Measurements from ENCODE around the gene NOSTRIN. TPM values are rescaled to one million over a fixed set of nuclear protein-coding genes. Genes with fewer than 3 reads are reported as not detected.

NOSTRIN gene
- total RNA-seq, 2 experiments from 2014 or later: not detected

GRCh38 chr2:168805615-168806014 is 3.2 kb downstream of the NOSTRIN start:
- ATAC-seq (no peak), DNase-seq (no peak)
- intact Hi-C loops (cut with DNase I, micrococcal nuclease): no loop called here
- Mint-ChIP-seq H3K4me1 (no peaks in the 10 kb centered on the region), H3K27ac (no peak overlapping the region), H3K9me3 (ENCODE audit: low read depth) (no peaks in the 10 kb centered on the region), H3K36me3 (ENCODE audit: low read depth) (no peaks in the 10 kb centered on the region), H3K4me3 (no peak overlapping the region), H3K27me3 (no peaks in the 10 kb centered on the region)
- CTCF ChIA-PET: interaction anchor here (0.5 to 1.3 kb wide), 4 partner anchors 115 to 459 kb away, joined by 3 to 5 read pairs (median 3); no protein-coding TSS in a partner anchor
- POLR2A ChIA-PET: no interaction called here

GRCh38 chr2:168809537-168809936 is 7.1 kb downstream of the NOSTRIN start:
- ChIA-PET CTCF (no interaction called here), POLR2A (no interaction called here)
- H3K4me1 Mint-ChIP-seq: no peaks in the 10 kb centered on the region
- no peaks in the 10 kb centered on the region for H3K9me3 Mint-ChIP-seq (ENCODE audit: low read depth)
- no peaks in the 10 kb centered on the region for H3K27me3 Mint-ChIP-seq
- H3K36me3 Mint-ChIP-seq (ENCODE audit: low read depth): no peaks in the 10 kb centered on the region
- intact Hi-C loops (cut with DNase I, micrococcal nuclease): no loop called here
- no peak for ATAC-seq
- no peak overlapping the region for H3K4me3 Mint-ChIP-seq
- no peak overlapping the region for H3K27ac Mint-ChIP-seq
- DNase-seq: no peak

- CTCF ChIA-PET: interaction anchor here (1.2 kb wide), 1 partner anchor 703 kb away, joined by 3 read pairs; no protein-coding TSS in a partner anchor
- ATAC-seq (no peak), DNase-seq (no peak)
- POLR2A ChIA-PET: no interaction called here
- Mint-ChIP-seq H3K4me3 (no peak overlapping the region), H3K4me1 (no peaks in the 10 kb centered on the region), H3K27me3 (no peaks in the 10 kb centered on the region), H3K9me3 (ENCODE audit: low read depth) (no peaks in the 10 kb centered on the region), H3K27ac (no peak overlapping the region), H3K36me3 (ENCODE audit: low read depth) (no peaks in the 10 kb centered on the region)
- intact Hi-C loops (cut with DNase I, micrococcal nuclease): no loop called here
These were observed 7.8 kb downstream of the NOSTRIN start for GRCh38 chr2:168810235-168810634.

GRCh38 chr2:168811696-168812095 is 9.3 kb downstream of the NOSTRIN start:
- ChIA-PET POLR2A (no interaction called here), CTCF (interaction anchor here (0.7 to 0.9 kb wide), 2 partner anchors 33 to 752 kb away, joined by 3 read pairs; no protein-coding TSS in a partner anchor)
- Mint-ChIP-seq H3K36me3 (ENCODE audit: low read depth) (no peaks in the 10 kb centered on the region), H3K27me3 (no peaks in the 10 kb centered on the region), H3K4me3 (no peak overlapping the region), H3K9me3 (ENCODE audit: low read depth) (no peaks in the 10 kb centered on the region), H3K27ac (no peak overlapping the region), H3K4me1 (no peaks in the 10 kb centered on the region)
- DNase-seq: no peak
- intact Hi-C loops (cut with DNase I, micrococcal nuclease): no loop called here
- no peak for ATAC-seq

- Mint-ChIP-seq H3K27me3 (no peaks in the 10 kb centered on the region), H3K9me3 (ENCODE audit: low read depth) (no peaks in the 10 kb centered on the region), H3K4me3 (no peak overlapping the region), H3K36me3 (ENCODE audit: low read depth) (no peaks in the 10 kb centered on the region), H3K4me1 (no peaks in the 10 kb centered on the region), H3K27ac (no peak overlapping the region)
- CTCF ChIA-PET: interaction anchor here (0.7 kb wide), 1 partner anchor 108 kb away, joined by 3 read pairs; no protein-coding TSS in a partner anchor
- no peak for DNase-seq
- intact Hi-C loops (cut with DNase I, micrococcal nuclease): no loop called here
- POLR2A ChIA-PET: no interaction called here
- ATAC-seq: no peak
These were observed 11.6 kb downstream of the NOSTRIN start for GRCh38 chr2:168814046-168814445.

GRCh38 chr2:168814939-168815907 is 12.8 kb downstream of the NOSTRIN start:
- POLR2A ChIA-PET: interaction anchor here (0.6 kb wide), 1 partner anchor 467 kb away, joined by 3 read pairs; no protein-coding TSS in a partner anchor
- no peak overlapping the region for H3K27ac Mint-ChIP-seq

GRCh38 chr2:168816369-168816768 is 13.9 kb downstream of the NOSTRIN start:
- no peak overlapping the region for H3K27ac Mint-ChIP-seq
- ATAC-seq (no peak), DNase-seq (no peak)
- H3K36me3 Mint-ChIP-seq (ENCODE audit: low read depth): no peaks in the 10 kb centered on the region
- no peaks in the 10 kb centered on the region for H3K27me3 Mint-ChIP-seq
- no peaks in the 10 kb centered on the region for H3K4me1 Mint-ChIP-seq
- no peaks in the 10 kb centered on the region for H3K9me3 Mint-ChIP-seq (ENCODE audit: low read depth)
- intact Hi-C loops (cut with DNase I, micrococcal nuclease): no loop called here
- H3K4me3 Mint-ChIP-seq: no peak overlapping the region
- POLR2A ChIA-PET: no interaction called here
- CTCF ChIA-PET: interaction anchor here (0.5 to 0.7 kb wide), 2 partner anchors 89 to 109 kb away, joined by 3 to 4 read pairs; no protein-coding TSS in a partner anchor

More at GRCh38 chr2:168814939-168815907, 12.8 kb downstream of the NOSTRIN start:
- no peaks in the 10 kb centered on the region for H3K9me3 Mint-ChIP-seq (ENCODE audit: low read depth)
- no peak for ATAC-seq
- no peaks in the 10 kb centered on the region for H3K27me3 Mint-ChIP-seq
- no peak for DNase-seq
- CTCF ChIA-PET: interaction anchor here (0.5 to 1.1 kb wide), 2 partner anchors 41 to 88 kb away, joined by 3 to 4 read pairs; no protein-coding TSS in a partner anchor
- intact Hi-C loops (cut with DNase I, micrococcal nuclease): no loop called here
- H3K36me3 Mint-ChIP-seq (ENCODE audit: low read depth): no peaks in the 10 kb centered on the region
- H3K4me3 Mint-ChIP-seq: no peak overlapping the region
- H3K4me1 Mint-ChIP-seq: no peaks in the 10 kb centered on the region

- no peak for ATAC-seq
- intact Hi-C loops (cut with DNase I, micrococcal nuclease): no loop called here
- Mint-ChIP-seq H3K27ac (no peak overlapping the region), H3K9me3 (ENCODE audit: low read depth) (no peaks in the 10 kb centered on the region), H3K36me3 (ENCODE audit: low read depth) (no peaks in the 10 kb centered on the region), H3K4me3 (no peak overlapping the region), H3K27me3 (no peaks in the 10 kb centered on the region), H3K4me1 (no peaks in the 10 kb centered on the region)
- ChIA-PET POLR2A (no interaction called here), CTCF (interaction anchor here (0.6 kb wide), 1 partner anchor 323 kb away, joined by 3 read pairs; no protein-coding TSS in a partner anchor)
- no peak for DNase-seq
These were observed 16.7 kb downstream of the NOSTRIN start for GRCh38 chr2:168819050-168819715.

GRCh38 chr2:168819829-168820489 is 17.5 kb downstream of the NOSTRIN start:
- ChIA-PET CTCF (no interaction called here), POLR2A (no interaction called here)
- no peaks in the 10 kb centered on the region for H3K9me3 Mint-ChIP-seq (ENCODE audit: low read depth)
- H3K27me3 Mint-ChIP-seq: no peaks in the 10 kb centered on the region
- no peaks in the 10 kb centered on the region for H3K4me1 Mint-ChIP-seq
- intact Hi-C loops (cut with DNase I, micrococcal nuclease): no loop called here
- no peak overlapping the region for H3K4me3 Mint-ChIP-seq
- DNase-seq (no peak), ATAC-seq (no peak)
- H3K27ac Mint-ChIP-seq: no peak overlapping the region
- H3K36me3 Mint-ChIP-seq (ENCODE audit: low read depth): no peaks in the 10 kb centered on the region

- no peak overlapping the region for H3K27ac Mint-ChIP-seq
- ChIA-PET POLR2A (no interaction called here), CTCF (no interaction called here)
- intact Hi-C loops (cut with DNase I, micrococcal nuclease): no loop called here
- no peaks in the 10 kb centered on the region for H3K36me3 Mint-ChIP-seq (ENCODE audit: low read depth)
- ATAC-seq (no peak), DNase-seq (no peak)
- H3K4me3 Mint-ChIP-seq: no peak overlapping the region
- no peaks in the 10 kb centered on the region for H3K9me3 Mint-ChIP-seq (ENCODE audit: low read depth)
- no peaks in the 10 kb centered on the region for H3K27me3 Mint-ChIP-seq
- no peaks in the 10 kb centered on the region for H3K4me1 Mint-ChIP-seq
These were observed 19.1 kb downstream of the NOSTRIN start for GRCh38 chr2:168821577-168821976.

GRCh38 chr2:168821992-168822391 is 19.6 kb downstream of the NOSTRIN start:
- no peak overlapping the region for H3K4me3 Mint-ChIP-seq
- no peaks in the 10 kb centered on the region for H3K4me1 Mint-ChIP-seq
- no peaks in the 10 kb centered on the region for H3K36me3 Mint-ChIP-seq (ENCODE audit: low read depth)
- no peak for ATAC-seq
- H3K9me3 Mint-ChIP-seq (ENCODE audit: low read depth): no peaks in the 10 kb centered on the region
- no peak overlapping the region for H3K27ac Mint-ChIP-seq
- POLR2A ChIA-PET: no interaction called here
- intact Hi-C loops (cut with DNase I, micrococcal nuclease): no loop called here
- H3K27me3 Mint-ChIP-seq: no peaks in the 10 kb centered on the region
- no peak for DNase-seq
- CTCF ChIA-PET: interaction anchor here (1.2 kb wide), 1 partner anchor 22 kb away, joined by 3 read pairs; no protein-coding TSS in a partner anchor
